ENCODE results near the gene IFT81. TPM values are rescaled to one million over a fixed set of nuclear protein-coding genes. Genes with fewer than 3 reads are reported as not detected.

IFT81 gene
- total RNA-seq, 5 donors from 2014 or later (not counting 1 experiment from before 2014, with no cell fraction given), result 0.73 to 2.3 (median 1.5) TPM

GRCh38 chr12:110185626-110186025 lies 61.5 kb downstream of the IFT81 start:
- no peaks in the 10 kb centered on the region for H3K27me3 ChIP-seq (replicated peaks in 1 of 2; ENCODE audit: control insufficient read depth in 2 of 2, extremely low read depth in 1 of 2, insufficient read depth in 2 of 2, low read length in 1 of 2)
- Mint-ChIP-seq H3K27me3 (no peaks in the 10 kb centered on the region), H3K36me3 (peaks cover 12% of the 10 kb centered on the region), H3K4me3 (no peak overlapping the region), H3K27ac (no peak overlapping the region), H3K9me3 (peaks cover 6 to 14% (median 8%) of the 10 kb centered on the region in 3 donors), H3K4me1 (no peaks in the 10 kb centered on the region)
- H3K27ac ChIP-seq (ENCODE audit: low read length), result no peak overlapping the region
- no peak for ATAC-seq (replicated peaks in 1 of 4)
- no peaks in the 10 kb centered on the region for H3K4me1 ChIP-seq (ENCODE audit: control insufficient read depth in 1 of 2, extremely low read depth in 1 of 2, insufficient read depth in 2 of 2, low read length in 2 of 2)
- no peaks in the 10 kb centered on the region for H3K36me3 ChIP-seq (ENCODE audit: control insufficient read depth in 2 of 2, extremely low read depth in 1 of 2, insufficient read depth in 1 of 2, low read length in 1 of 2)
- no peak for DNase-seq
- ChIA-PET CTCF (interaction anchor here in 1 of 2 donors (0.5 to 0.6 kb wide), 2 partner anchors 193 to 286 kb away, joined by 3 to 6 read pairs; no protein-coding TSS in a partner anchor), POLR2A (no interaction called here)
- H3K9me3 ChIP-seq, result no peaks in the 10 kb centered on the region
- WGBS (ENCODE audit: insufficient coverage), result no CpG with 5 or more reads among the region's 2 CpGs
- H3K4me3 ChIP-seq (ENCODE audit: control insufficient read depth in 1 of 2, extremely low read depth in 1 of 2, low read length in 1 of 2), result no peak overlapping the region

- DNase-seq, result no peak
- POLR2A ChIA-PET, result no interaction called here
- Histone ChIP-seq H3K27me3 (replicated peaks in 1 of 2; ENCODE audit: control insufficient read depth in 2 of 2, extremely low read depth in 1 of 2, insufficient read depth in 2 of 2, low read length in 1 of 2) (no peaks in the 10 kb centered on the region), H3K4me3 (ENCODE audit: control insufficient read depth in 1 of 2, extremely low read depth in 1 of 2, low read length in 1 of 2) (no peak overlapping the region), H3K9me3 (no peaks in the 10 kb centered on the region), H3K27ac (ENCODE audit: low read length) (no peak overlapping the region), H3K36me3 (ENCODE audit: control insufficient read depth in 2 of 2, extremely low read depth in 1 of 2, insufficient read depth in 1 of 2, low read length in 1 of 2) (no peaks in the 10 kb centered on the region), H3K4me1 (ENCODE audit: control insufficient read depth in 1 of 2, extremely low read depth in 1 of 2, insufficient read depth in 2 of 2, low read length in 2 of 2) (no peaks in the 10 kb centered on the region)
- no peak for ATAC-seq (replicated peaks in 1 of 4)
- H3K27ac Mint-ChIP-seq, result no peak overlapping the region
- H3K4me3 Mint-ChIP-seq, result no peak overlapping the region
- WGBS (ENCODE audit: insufficient coverage), result no CpG with 5 or more reads among the region's 1 CpG
- no peaks in the 10 kb centered on the region for H3K27me3 Mint-ChIP-seq
- H3K36me3 Mint-ChIP-seq, result peaks cover 12% of the 10 kb centered on the region
- H3K9me3 Mint-ChIP-seq, result peaks cover 6 to 14% (median 8%) of the 10 kb centered on the region in 3 donors
- CTCF ChIA-PET, result interaction anchor here in 1 of 2 donors (0.5 to 0.6 kb wide), 2 partner anchors 193 to 286 kb away, joined by 3 to 6 read pairs; no protein-coding TSS in a partner anchor
- H3K4me1 Mint-ChIP-seq, result no peaks in the 10 kb centered on the region
Observed at GRCh38 chr12:110186059-110186458, 61.9 kb downstream of the IFT81 start.

DNA sequence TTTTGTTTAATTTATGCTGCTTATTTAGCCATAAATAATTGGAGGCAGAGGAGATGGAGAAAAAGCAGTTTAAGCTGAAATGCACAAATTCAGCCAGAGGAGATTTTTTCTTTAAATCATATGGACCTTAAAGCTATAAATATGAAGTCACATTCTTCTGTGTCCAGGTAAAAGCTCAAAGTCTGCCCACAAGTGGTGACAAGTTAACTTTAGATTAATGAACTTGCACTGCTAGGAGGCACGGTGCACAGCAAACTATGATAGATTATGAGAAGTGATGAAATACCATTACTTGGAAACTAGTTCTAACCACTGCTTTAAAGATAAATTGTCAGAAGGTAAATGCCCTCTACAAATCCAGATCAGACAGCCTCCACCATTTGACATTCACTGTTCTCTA lies 69.0 kb downstream of the IFT81 start:
- CTCF ChIA-PET, result interaction anchor here in 1 of 2 donors (0.7 to 1.0 kb wide), 2 partner anchors 13 to 15 kb away, joined by 3 to 4 read pairs; no protein-coding TSS in a partner anchor
- no peaks in the 10 kb centered on the region for H3K4me1 Mint-ChIP-seq
- no peaks in the 10 kb centered on the region for H3K9me3 Mint-ChIP-seq
- no peaks in the 10 kb centered on the region for H3K27me3 Mint-ChIP-seq
- no peaks in the 10 kb centered on the region for H3K4me1 ChIP-seq (ENCODE audit: control insufficient read depth in 1 of 2, extremely low read depth in 1 of 2, insufficient read depth in 2 of 2, low read length in 2 of 2)
- peaks cover 3% of the 10 kb centered on the region for H3K36me3 Mint-ChIP-seq
- H3K4me3 ChIP-seq (ENCODE audit: control insufficient read depth in 1 of 2, extremely low read depth in 1 of 2, low read length in 1 of 2), result no peak overlapping the region
- H3K4me3 Mint-ChIP-seq, result no peak overlapping the region
- H3K27ac ChIP-seq (ENCODE audit: low read length), result no peak overlapping the region
- DNase-seq (no peak), ATAC-seq (replicated peaks in 1 of 4) (no peak)
- no peaks in the 10 kb centered on the region for H3K27me3 ChIP-seq (replicated peaks in 1 of 2; ENCODE audit: control insufficient read depth in 2 of 2, extremely low read depth in 1 of 2, insufficient read depth in 2 of 2, low read length in 1 of 2)
- POLR2A ChIA-PET, result no interaction called here
- H3K9me3 ChIP-seq, result no peaks in the 10 kb centered on the region
- H3K27ac Mint-ChIP-seq, result no peak overlapping the region
- no peaks in the 10 kb centered on the region for H3K36me3 ChIP-seq (ENCODE audit: control insufficient read depth in 2 of 2, extremely low read depth in 1 of 2, insufficient read depth in 1 of 2, low read length in 1 of 2)
- no CpG with 5 or more reads among the region's 1 CpG for WGBS (ENCODE audit: insufficient coverage)

- Mint-ChIP-seq H3K4me3 (no peak overlapping the region), H3K36me3 (peaks cover under 1% of the 10 kb centered on the region), H3K9me3 (no peaks in the 10 kb centered on the region), H3K27ac (no peak overlapping the region), H3K27me3 (no peaks in the 10 kb centered on the region), H3K4me1 (peaks cover 6 to 8% (median 7%) of the 10 kb centered on the region in 3 donors)
- ChIA-PET POLR2A (no interaction called here), CTCF (no interaction called here)
- no peak overlapping the region for H3K4me3 ChIP-seq (ENCODE audit: control insufficient read depth in 1 of 2, extremely low read depth in 1 of 2, low read length in 1 of 2)
- H3K4me1 ChIP-seq (ENCODE audit: control insufficient read depth in 1 of 2, extremely low read depth in 1 of 2, insufficient read depth in 2 of 2, low read length in 2 of 2), result peaks cover 0 to 4% of the 10 kb centered on the region in 2 experiments
- 78% methylated on average over 1 of the region's 2 CpGs for WGBS (ENCODE audit: insufficient coverage)
- ATAC-seq (replicated peaks in 1 of 4) (no peak), DNase-seq (no peak)
- H3K9me3 ChIP-seq, result no peaks in the 10 kb centered on the region
- H3K36me3 ChIP-seq (ENCODE audit: control insufficient read depth in 2 of 2, extremely low read depth in 1 of 2, insufficient read depth in 1 of 2, low read length in 1 of 2), result no peaks in the 10 kb centered on the region
- H3K27ac ChIP-seq (ENCODE audit: low read length), result no peak overlapping the region
- H3K27me3 ChIP-seq (replicated peaks in 1 of 2; ENCODE audit: control insufficient read depth in 2 of 2, extremely low read depth in 1 of 2, insufficient read depth in 2 of 2, low read length in 1 of 2), result no peaks in the 10 kb centered on the region
Observed at GRCh38 chr12:110197003-110197402, 72.8 kb downstream of the IFT81 start.

DNA sequence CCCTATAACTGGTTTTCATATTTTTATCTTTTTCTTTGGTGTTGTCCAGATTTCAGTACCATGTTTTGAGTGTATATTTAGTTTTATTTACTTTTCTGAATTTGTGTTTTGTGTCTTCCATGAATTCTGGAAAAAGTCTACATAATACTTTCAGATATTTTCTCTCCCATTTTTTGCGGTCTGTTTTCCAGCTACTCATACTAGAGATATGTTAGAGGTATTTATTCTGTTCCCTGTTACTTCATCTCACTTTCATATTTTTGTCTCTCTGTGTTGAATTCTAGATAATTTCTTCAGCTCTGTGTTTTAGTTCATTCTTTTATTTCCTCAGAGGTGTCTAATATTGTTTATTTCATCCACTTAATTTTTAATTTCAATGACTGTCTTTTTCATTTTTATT lies 74.2 kb downstream of the IFT81 start:
- no peak overlapping the region for H3K4me3 ChIP-seq (ENCODE audit: control insufficient read depth in 1 of 2, extremely low read depth in 1 of 2, low read length in 1 of 2)
- no peaks in the 10 kb centered on the region for H3K27me3 Mint-ChIP-seq
- no peaks in the 10 kb centered on the region for H3K36me3 ChIP-seq (ENCODE audit: control insufficient read depth in 2 of 2, extremely low read depth in 1 of 2, insufficient read depth in 1 of 2, low read length in 1 of 2)
- H3K9me3 Mint-ChIP-seq, result no peaks in the 10 kb centered on the region
- H3K4me3 Mint-ChIP-seq, result no peak overlapping the region
- ATAC-seq (replicated peaks in 1 of 4), result no peak
- POLR2A ChIA-PET, result interaction anchor here in 1 of 2 donors (0.7 kb wide), 1 partner anchor 23 kb away, joined by 4 read pairs; no protein-coding TSS in a partner anchor
- no CpG with 5 or more reads among the region's 1 CpG for WGBS (ENCODE audit: insufficient coverage)
- DNase-seq, result no peak
- peaks cover 0 to 4% of the 10 kb centered on the region in 2 experiments for H3K4me1 ChIP-seq (ENCODE audit: control insufficient read depth in 1 of 2, extremely low read depth in 1 of 2, insufficient read depth in 2 of 2, low read length in 2 of 2)
- CTCF ChIA-PET, result interaction anchor here in 1 of 2 donors (0.7 kb wide), 1 partner anchor 42 kb away, joined by 4 read pairs; no protein-coding TSS in a partner anchor
- peaks cover 6 to 8% (median 7%) of the 10 kb centered on the region in 3 donors for H3K4me1 Mint-ChIP-seq
- H3K27ac ChIP-seq (ENCODE audit: low read length), result no peak overlapping the region
- H3K27me3 ChIP-seq (replicated peaks in 1 of 2; ENCODE audit: control insufficient read depth in 2 of 2, extremely low read depth in 1 of 2, insufficient read depth in 2 of 2, low read length in 1 of 2), result no peaks in the 10 kb centered on the region
- H3K27ac Mint-ChIP-seq, result no peak overlapping the region
- H3K9me3 ChIP-seq, result no peaks in the 10 kb centered on the region
- H3K36me3 Mint-ChIP-seq, result peaks cover 2% of the 10 kb centered on the region

DNA sequence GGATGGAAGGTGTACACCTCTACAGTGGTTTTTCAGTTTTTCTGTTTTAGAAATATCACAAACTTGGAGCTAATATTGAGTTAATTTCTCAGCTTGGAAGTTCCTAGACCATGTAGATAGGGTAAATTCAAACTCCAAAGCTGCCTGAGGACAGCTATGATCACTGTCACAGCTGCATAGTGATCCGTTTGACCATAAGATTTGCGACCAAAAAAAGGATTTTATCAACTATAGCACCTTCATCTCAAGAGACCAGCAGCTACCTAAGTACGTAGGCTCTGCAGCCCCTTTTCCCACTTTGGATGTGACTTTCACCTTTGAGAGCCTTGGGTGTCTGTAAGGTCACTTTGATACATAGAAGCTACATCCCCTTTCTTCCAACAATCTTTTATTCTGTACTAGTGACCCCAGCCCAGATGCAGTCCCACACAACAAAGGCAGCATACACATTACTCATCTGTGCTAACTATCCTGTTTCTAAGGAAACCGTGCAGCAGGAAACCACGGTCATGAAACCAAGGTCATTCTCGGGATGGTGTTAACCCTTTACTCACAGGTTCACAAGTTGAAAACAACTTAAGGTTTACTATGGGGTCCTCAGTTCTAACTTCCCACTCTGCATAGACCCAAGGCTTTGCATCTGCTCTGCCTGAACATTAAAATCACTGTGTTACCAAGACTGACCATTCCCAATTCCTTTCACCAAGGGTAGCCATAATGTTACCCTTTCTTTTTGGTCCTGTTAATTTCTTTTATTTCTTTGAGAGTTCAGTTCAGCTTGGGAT lies 75.4 kb downstream of the IFT81 start:
- Mint-ChIP-seq H3K27me3 (no peaks in the 10 kb centered on the region), H3K4me3 (no peak overlapping the region), H3K4me1 (peaks cover 6 to 8% (median 7%) of the 10 kb centered on the region in 3 donors), H3K9me3 (no peaks in the 10 kb centered on the region), H3K36me3 (peaks cover 2% of the 10 kb centered on the region), H3K27ac (no peak overlapping the region)
- ChIA-PET CTCF (interaction anchor here (0.5 to 0.6 kb wide), 3 partner anchors 31 to 1455 kb away, joined by 3 to 9 read pairs (median 3); no protein-coding TSS in a partner anchor), POLR2A (interaction anchor here (0.5 to 0.7 kb wide), 2 partner anchors 21 to 99 kb away, joined by 4 read pairs; no protein-coding TSS in a partner anchor)
- Histone ChIP-seq H3K27ac (ENCODE audit: low read length) (no peak overlapping the region), H3K9me3 (no peaks in the 10 kb centered on the region), H3K36me3 (ENCODE audit: control insufficient read depth in 2 of 2, extremely low read depth in 1 of 2, insufficient read depth in 1 of 2, low read length in 1 of 2) (no peaks in the 10 kb centered on the region), H3K27me3 (replicated peaks in 1 of 2; ENCODE audit: control insufficient read depth in 2 of 2, extremely low read depth in 1 of 2, insufficient read depth in 2 of 2, low read length in 1 of 2) (no peaks in the 10 kb centered on the region), H3K4me1 (ENCODE audit: control insufficient read depth in 1 of 2, extremely low read depth in 1 of 2, insufficient read depth in 2 of 2, low read length in 2 of 2) (peaks cover 0 to 4% of the 10 kb centered on the region in 2 experiments), H3K4me3 (ENCODE audit: control insufficient read depth in 1 of 2, extremely low read depth in 1 of 2, low read length in 1 of 2) (no peak overlapping the region)
- 22% methylated on average over 5 of the region's 6 CpGs for WGBS (ENCODE audit: insufficient coverage)
- no peak for DNase-seq
- ATAC-seq (replicated peaks in 1 of 4), result no peak
